H1 (cell line): ENCODE results near the gene RALGAPA2. TPM values are rescaled to one million over a fixed set of nuclear protein-coding genes. Genes with fewer than 3 reads are reported as not detected.

Experiments
- CTCF ChIA-PET: fragments of 300-600 bp; sonication (Branson Sonifier 250); formaldehyde crosslinking; loops from one replicate; lab custom pipeline; 2021; ENCODE audit not compliant: partially characterized antibody; lab: Charles Lee
- POLR2A ChIA-PET: fragments of 300-600 bp; sonication (Branson Sonifier 250); formaldehyde crosslinking; loops from one replicate; lab custom pipeline; 2021; ENCODE audit warnings: inconsistent platforms; ENCODE audit not compliant: partially characterized antibody; lab: Charles Lee
- DNase-seq, 2 experiments: peaks; one replicate each; pipeline versions ENCODE4 v3.0.0 to v3.0.0-alpha.2; 2010 to 2022; ENCODE audit warnings: low spot score in 2 of 2, low read depth in 1 of 2, mixed read lengths in 1 of 2
- FAIRE-seq: peaks from 2 replicates; lab custom pipeline; 2011; peaks lifted over from hg19 to GRCh38; lab: Jason Lieb, UNC
- H2AFZ ChIP-seq: 2 replicates; pipeline ENCODE4 v1.8.1; 2012; ENCODE audit warnings: low read length, inconsistent platforms
- H2AK5ac ChIP-seq: 2 replicates; pipeline ENCODE4 v1.6.1; 2013; ENCODE audit warnings: low read depth, low read length
- H2BK120ac ChIP-seq: replicated peaks from 2 replicates; pipeline ENCODE3; 2013; ENCODE audit warnings: low read depth, low read length, inconsistent platforms
- H2BK12ac ChIP-seq: 2 replicates; pipeline ENCODE4 v1.6.1; 2013; ENCODE audit warnings: low read depth, low read length
- H2BK15ac ChIP-seq: 2 replicates; pipeline ENCODE4 v1.6.1; 2013; ENCODE audit warnings: low read length
- H2BK20ac ChIP-seq: 2 replicates; pipeline ENCODE4 v1.6.1; 2013; ENCODE audit warnings: low read length
- H2BK5ac ChIP-seq: 2 replicates; pipeline ENCODE4 v1.6.1; 2013; ENCODE audit warnings: low read depth, low read length
- H3K14ac ChIP-seq: 2 replicates; pipeline ENCODE4 v1.6.1; 2013; ENCODE audit warnings: inconsistent platforms; ENCODE audit not compliant: insufficient read length
- H3K18ac ChIP-seq: 2 replicates; pipeline ENCODE4 v1.6.1; 2013; ENCODE audit warnings: low read length; ENCODE audit errors: extremely low read depth
- H3K23ac ChIP-seq: 2 replicates; pipeline ENCODE4 v1.6.1; 2013; ENCODE audit warnings: inconsistent platforms; ENCODE audit not compliant: insufficient read length
- H3K23me2 ChIP-seq: 2 replicates; pipeline ENCODE4 v1.6.1; 2013; ENCODE audit warnings: low read depth, low read length
- H3K27ac ChIP-seq: 2 replicates; pipeline ENCODE4 v1.6.1; 2011; ENCODE audit warnings: low read depth, low read length, inconsistent platforms
- H3K27me3 ChIP-seq, 4 experiments: replicated peaks in 1 of 4; 1 replicate in 1 of 4; 2 replicates in 3 of 4; pipeline versions ENCODE4 v1.6.1 to v1.8.1; 2011 to 2013; ENCODE audit warnings: low read length in 3 of 4, mild to moderate bottlenecking in 3 of 4, inconsistent platforms in 2 of 4, mixed read lengths in 2 of 4, moderate library complexity in 1 of 4; ENCODE audit not compliant: control insufficient read depth in 3 of 4, insufficient read depth in 3 of 4; ENCODE audit errors: extremely low read depth in 1 of 4
- H3K36me3 ChIP-seq, 4 experiments: 2 replicates each; pipeline versions ENCODE4 v1.6.1 to v1.8.1; 2011 to 2013; ENCODE audit warnings: mild to moderate bottlenecking in 4 of 4, low read length in 3 of 4, moderate library complexity in 2 of 4, control low read depth in 1 of 4, inconsistent platforms in 1 of 4; ENCODE audit not compliant: insufficient read depth in 4 of 4, control insufficient read depth in 2 of 4
- H3K4ac ChIP-seq: replicated peaks from 2 replicates; pipeline ENCODE3; 2013; ENCODE audit warnings: low read length, low read depth, mixed read lengths, inconsistent platforms; ENCODE audit not compliant: insufficient read length
- H3K4me1 ChIP-seq, 4 experiments: replicated peaks in 1 of 4; 1 replicate in 1 of 4; 2 replicates in 3 of 4; pipeline versions ENCODE4 v1.6.1 to v1.8.1; 2011 to 2013; ENCODE audit warnings: low read length in 3 of 4, inconsistent platforms in 2 of 4, mixed read lengths in 1 of 4; ENCODE audit not compliant: insufficient read depth in 4 of 4, control insufficient read depth in 3 of 4
- H3K4me2 ChIP-seq, 2 experiments: 2 replicates each; pipeline versions ENCODE4 v1.6.1 to v1.8.1; 2011 to 2013; ENCODE audit warnings: low read depth in 2 of 2, low read length in 2 of 2, control low read depth in 1 of 2, inconsistent platforms in 1 of 2, mild to moderate bottlenecking in 1 of 2; ENCODE audit not compliant: insufficient read depth in 1 of 2
- H3K4me3 ChIP-seq, 4 experiments: fragments of 200-600, 300-600 bp in 1 of 4; sonication (generic), shearing (Covaris generic), sonication (Bioruptor Twin) in 1 of 4; 2 replicates each; pipeline versions ENCODE4 v1.5.1 to v1.8.1; 2011 to 2016; ENCODE audit warnings: low read length in 4 of 4, low read depth in 3 of 4, control low read depth in 2 of 4, inconsistent platforms in 2 of 4, mild to moderate bottlenecking in 2 of 4, mixed read lengths in 1 of 4, moderate library complexity in 1 of 4; ENCODE audit not compliant: insufficient read depth in 2 of 4; ENCODE audit errors: extremely low read depth in 1 of 4
- H3K56ac ChIP-seq: replicated peaks from 2 replicates; pipeline ENCODE3; 2013; ENCODE audit warnings: low read depth, mild to moderate bottlenecking, mixed read lengths, low read length, inconsistent platforms; ENCODE audit not compliant: insufficient read length
- H3K79me1 ChIP-seq: 2 replicates; pipeline ENCODE4 v1.6.1; 2013; ENCODE audit warnings: low read depth, low read length, control low read depth
- H3K79me2 ChIP-seq, 2 experiments: 2 replicates each; pipeline versions ENCODE4 v1.6.1 to v1.8.1; 2012 to 2013; ENCODE audit warnings: low read length in 2 of 2, mild to moderate bottlenecking in 2 of 2, inconsistent platforms in 1 of 2; ENCODE audit not compliant: insufficient read depth in 2 of 2, control insufficient read depth in 1 of 2
- H3K9ac ChIP-seq, 4 experiments: replicated peaks in 1 of 4; 1 replicate in 1 of 4; 2 replicates in 3 of 4; pipeline versions ENCODE4 v1.6.1 to v1.8.1; 2011 to 2013; ENCODE audit warnings: low read depth in 3 of 4, low read length in 3 of 4, control low read depth in 2 of 4, mild to moderate bottlenecking in 2 of 4, moderate library complexity in 2 of 4, inconsistent platforms in 1 of 4; ENCODE audit errors: extremely low read depth in 1 of 4
- H3K9me3 ChIP-seq, 2 experiments: 2 replicates each; pipeline versions ENCODE4 v1.6.1 to v1.8.1; 2012 to 2013; ENCODE audit warnings: mild to moderate bottlenecking in 2 of 2, moderate library complexity in 2 of 2, control low read depth in 1 of 2, inconsistent platforms in 1 of 2, low read depth in 1 of 2, low read length in 1 of 2, mixed read lengths in 1 of 2; ENCODE audit not compliant: insufficient read depth in 2 of 2
- H4K20me1 ChIP-seq, 2 experiments: replicated peaks in 1 of 2; 2 replicates each; pipeline versions ENCODE3 to v1.8.1; 2011 to 2013; ENCODE audit warnings: inconsistent platforms in 2 of 2, low read length in 2 of 2, mild to moderate bottlenecking in 1 of 2; ENCODE audit not compliant: insufficient read depth in 2 of 2, control insufficient read depth in 1 of 2
- H4K5ac ChIP-seq: 2 replicates; pipeline ENCODE4 v1.6.1; 2013; ENCODE audit warnings: low read length, low read depth, mixed read lengths, inconsistent platforms; ENCODE audit not compliant: insufficient read length
- H4K8ac ChIP-seq: 2 replicates; pipeline ENCODE4 v1.8.0; 2013; ENCODE audit warnings: mild to moderate bottlenecking, moderate library complexity, low read length, inconsistent platforms; ENCODE audit not compliant: insufficient read depth; ENCODE audit errors: extremely low read depth
- H4K91ac ChIP-seq: replicated peaks from 2 replicates; pipeline ENCODE3; 2013; ENCODE audit warnings: low read length, mixed read lengths, inconsistent platforms; ENCODE audit not compliant: insufficient read length
- ASH2L ChIP-seq: fragments of 200-600, 300-600 bp; sonication (generic); IDR thresholded peaks from one replicate; pipeline ENCODE4 v1.7.1; 2017; ENCODE audit warnings: low read length
- CBX8 ChIP-seq: fragments of 300-800, 300-1000 bp; sonication (generic); IDR thresholded peaks from 2 replicates; pipeline ENCODE4 v1.7.1; 2016; ENCODE audit warnings: low read depth, low read length, borderline replicate concordance
- CHD1 ChIP-seq: IDR thresholded peaks from 2 replicates; pipeline ENCODE4 v1.6.1; 2012; ENCODE audit warnings: low read depth, low read length, improper control_type of control experiment
- EP300 ChIP-seq, 2 experiments: IDR thresholded peaks; 1 replicate in 1 of 2; 2 replicates in 1 of 2; pipeline ENCODE4 v1.6.1; 2011 to 2012; ENCODE audit warnings: low read depth in 2 of 2, low read length in 2 of 2, mild to moderate bottlenecking in 2 of 2, borderline replicate concordance in 1 of 2, inconsistent platforms in 1 of 2, moderate library complexity in 1 of 2
- GTF2F1 ChIP-seq: IDR thresholded peaks from 2 replicates; pipeline ENCODE4 v1.6.1; 2012; ENCODE audit warnings: low read depth, low read length, improper control_type of control experiment, borderline replicate concordance
- HDAC2 ChIP-seq, 2 experiments: fragments of 300-600 bp in 1 of 2; sonication (generic) in 1 of 2; IDR thresholded peaks; 2 replicates each; pipeline ENCODE4 v1.6.1; 2011 to 2012; ENCODE audit warnings: low read depth in 2 of 2, low read length in 2 of 2, mild to moderate bottlenecking in 2 of 2, moderate library complexity in 2 of 2, borderline replicate concordance in 1 of 2, inconsistent platforms in 1 of 2
- NANOG ChIP-seq: IDR thresholded peaks from 2 replicates; pipeline ENCODE4 v1.6.1; 2011; ENCODE audit warnings: low read length, low read depth, mild to moderate bottlenecking, inconsistent platforms; ENCODE audit not compliant: insufficient read depth, poor library complexity, severe bottlenecking
- POLR2A ChIP-seq, 2 experiments: IDR thresholded peaks; 1 replicate in 1 of 2; 2 replicates in 1 of 2; pipeline ENCODE4 v1.6.1; 2011; ENCODE audit warnings: low read depth in 2 of 2, low read length in 2 of 2, mild to moderate bottlenecking in 2 of 2; ENCODE audit errors: control extremely low read depth in 1 of 2
- RNF2 ChIP-seq: fragments of 200-900, 300-1000 bp; sonication (generic); IDR thresholded peaks from 2 replicates; pipeline ENCODE4 v1.7.1; 2016; ENCODE audit warnings: borderline replicate concordance, low read depth, mild to moderate bottlenecking, antibody characterized with exemption, low read length; ENCODE audit not compliant: poor library complexity, severe bottlenecking; ENCODE audit errors: missing control alignments
- TAF1 ChIP-seq: IDR thresholded peaks from 2 replicates; pipeline ENCODE4 v1.6.1; 2011; ENCODE audit warnings: mild to moderate bottlenecking, low read depth, low read length
- TBP ChIP-seq: IDR thresholded peaks from 2 replicates; pipeline ENCODE4 v1.6.1; 2011; ENCODE audit warnings: low read depth, low read length, improper control_type of control experiment
- TEAD4 ChIP-seq: IDR thresholded peaks from 2 replicates; pipeline ENCODE4 v1.6.1; 2012; ENCODE audit warnings: low read depth, low read length, inconsistent platforms, mixed read lengths
- WGBS, 2 experiments: shearing (Covaris generic) in 1 of 2; methylation state at CpG; one replicate each; pipeline versions ENCODE4 v1.1.6 to v1.1.7; 2013 to 2015; ENCODE audit warnings: low lambda C conversion rate in 2 of 2, mixed read lengths in 2 of 2, inconsistent platforms in 1 of 2, low coverage in 1 of 2, missing lambda C conversion rate in 1 of 2; ENCODE audit not compliant: insufficient replicate concordance in 2 of 2, insufficient coverage in 1 of 2, insufficient read length in 1 of 2; ENCODE audit errors: extremely low coverage in 1 of 2, missing lambda C conversion rate in 1 of 2; 5-methylcytosine and 5-hydroxymethylcytosine counted together
- polyA plus RNA-seq, 7 experiments: library from polyadenylated mRNA; depleted of rRNA in 3 of 7; stranded (reverse) in 5 of 7; unstranded in 2 of 7; fragments of >200 nt in 5 of 7; fragments of 200-250 nt in 2 of 7; gene quantifications; 1 replicate in 5 of 7; 2 replicates in 1 of 7; 4 replicates in 1 of 7; pipeline versions ENCODE4 v1.2.1 to v1.2.3, GENCODE V29; 2011 to 2013; ENCODE audit warnings: missing spikeins in 2 of 7, mixed read lengths in 2 of 7
- total RNA-seq: library from RNA; stranded (reverse); fragmentation: NEBNext Ultra II Directional; extraction: Animal tissue kit (Norgen Biotek cat#: 25700); gene quantifications from 2 replicates; pipeline ENCODE4 v1.2.1, GENCODE V29; 2021

Gene RALGAPA2
- total and polyA plus RNA-seq, 2 of the 8 experiments (the other 6 are each of a cell fraction or from before 2014, with no cell fraction given), result 5.1 to 25.5 TPM

DNA sequence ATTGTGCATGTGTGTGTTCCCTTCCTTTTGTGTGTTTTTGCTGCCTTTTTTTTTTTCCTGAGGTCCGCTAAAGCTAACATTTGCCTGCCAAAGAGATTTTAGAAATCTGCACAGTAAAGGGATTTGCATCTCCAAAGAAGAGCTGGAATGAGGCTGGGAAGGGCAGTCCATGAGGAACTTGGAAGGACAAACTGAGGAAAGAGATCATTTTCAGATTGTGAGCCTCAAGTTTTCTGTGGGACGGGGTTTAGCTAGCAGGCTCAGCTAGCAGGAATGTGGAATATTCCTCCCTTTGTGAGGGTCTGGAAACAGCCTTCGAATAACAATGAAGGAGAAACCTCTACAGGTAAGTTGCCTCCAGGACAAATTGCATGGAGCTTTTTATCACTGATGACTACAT is 340.8 kb downstream of the RALGAPA2 start:
- Histone ChIP-seq H3K4me2 (peak overlapping the region; percentile 52 to 84), H4K5ac (peak overlapping the region; percentile 40), H2BK20ac (0 out of 2 replicates have a peak overlapping the region, but pooled peaks have one; percentile 24), H3K9ac (no peak overlapping the region), H2BK15ac (no peak overlapping the region), H2BK5ac (peak overlapping the region; percentile 94), H3K27ac (no peak overlapping the region; the same call in 1 of the 2 replicates), H3K23me2 (peaks cover 22% of the 10 kb centered on the region; the same call in 1 of the 2 replicates), H3K36me3 (no peaks in the 10 kb centered on the region), H2AK5ac (no peak overlapping the region), H3K4me1 (peaks cover 9 to 33% (median 15%) of the 10 kb centered on the region in 4 experiments), H3K23ac (no peak overlapping the region), H3K79me1 (no peaks in the 10 kb centered on the region), H4K8ac (no peak overlapping the region), H3K9me3 (no peaks in the 10 kb centered on the region), H3K56ac (no peak overlapping the region), H4K20me1 (no peaks in the 10 kb centered on the region), H2BK12ac (no peak overlapping the region; the same call in 1 of the 2 replicates), H4K91ac (peak overlapping the region; percentile 32), H3K18ac (no peak overlapping the region), H3K27me3 (peaks cover 18 to 67% (median 44%) of the 10 kb centered on the region in 4 experiments), H2AFZ (no peak overlapping the region), H3K4me3 (peak overlapping the region in 3 of 4 experiments; percentile 24 to 69 (median 64); a peak in 5 of 8 replicates), H3K79me2 (no peaks in the 10 kb centered on the region), H2BK120ac (no peak overlapping the region), H3K4ac (no peak overlapping the region), H3K14ac (no peak overlapping the region)
- ChIA-PET CTCF (interaction anchor here (0.7 to 2.9 kb wide), 10 partner anchors 9 to 222 kb away, joined by 3 to 11 read pairs (median 4); no protein-coding TSS in a partner anchor), POLR2A (interaction anchor here (0.6 to 2.6 kb wide), 10 partner anchors 9 to 92 kb away, joined by 3 to 6 read pairs (median 4); no protein-coding TSS in a partner anchor)
- 2% methylated on average over 3 of the region's 3 CpGs; no CpG with 5 or more reads in 1 of the 2 experiments for WGBS, 2 experiments
- DNase-seq, result no peak
- TF ChIP-seq CHD1 (no peak), EP300 (IDR thresholded peaks at IDR 0.05; ENCODE audit: borderline replicate concordance in 1 of 2, low read depth in 2 of 2, low read length in 2 of 2) (0 out of 3 replicates have a peak, but pooled peaks of 1 of the 2 experiments have one; percentile 64), CBX8 (no peak), POLR2A (IDR thresholded peaks at IDR 0.05; ENCODE audit: control extremely low read depth in 1 of 2, low read depth in 2 of 2, low read length in 2 of 2) (no peak), TEAD4 (peak; percentile 89), ASH2L (peak; percentile 57), RNF2 (no peak), HDAC2 (IDR thresholded peaks at IDR 0.05; ENCODE audit: borderline replicate concordance in 1 of 2, low read depth in 2 of 2, low read length in 2 of 2) (peak in 1 of 2 experiments; percentile 70; a peak in 1 of 4 replicates), TBP (no peak), GTF2F1 (no peak), NANOG (no peak), TAF1 (no peak)
- peak; percentile 93 for FAIRE-seq
